DND-41 (cell line): ENCODE measurements around the gene KCNMA1.

Experiments
- CTCF ChIP-seq: IDR thresholded peaks from 2 replicates; pipeline ENCODE4 v1.5.1; 2012; ENCODE audit warnings: borderline replicate concordance, low read length, moderate library complexity, mild to moderate bottlenecking; ENCODE audit not compliant: poor library complexity, severe bottlenecking; ENCODE audit errors: extremely low read depth
- EZH2 ChIP-seq: IDR thresholded peaks from 3 replicates; pipeline ENCODE4 v1.6.1; 2012; ENCODE audit warnings: borderline replicate concordance, low read depth, mild to moderate bottlenecking, moderate library complexity, low read length, inconsistent platforms; ENCODE audit not compliant: severe bottlenecking

GRCh38 chr10:76991621-76992020 is 646.0 kb downstream of the KCNMA1 start:
- TF ChIP-seq EZH2 (no peak), CTCF (no peak)
